Endometrium (tissue), 2 donors: ENCODE data around the gene SUN2.

Experiments
- FAIRE-seq: peaks from 2 replicates; lab custom pipeline; 2012; peaks lifted over from hg19 to GRCh38; lab: Jason Lieb, UNC
- donor health status: control.
- donor health status: control.

The SUN2 gene

DNA sequence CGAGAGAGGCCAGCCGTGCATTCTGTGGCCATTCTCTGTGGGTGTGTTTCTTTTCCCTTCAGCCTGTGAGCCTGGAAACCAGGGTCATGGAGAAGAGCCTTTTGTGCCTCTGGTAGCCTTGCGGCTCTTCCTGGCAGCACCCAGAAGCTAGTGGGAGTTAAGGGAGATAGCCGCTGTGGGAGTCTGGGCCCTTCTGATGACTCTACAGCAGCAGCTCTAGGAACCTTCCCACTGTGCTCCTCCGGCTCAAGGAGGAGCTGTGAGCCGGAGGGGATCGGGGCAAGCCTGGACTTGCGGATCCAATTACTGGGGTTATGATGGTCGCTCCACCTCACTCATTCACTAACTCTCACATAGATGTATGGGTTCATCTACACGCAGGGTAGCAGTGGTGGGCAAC, 39.5 kb downstream of the SUN2 start:
- no peak for FAIRE-seq

DNA sequence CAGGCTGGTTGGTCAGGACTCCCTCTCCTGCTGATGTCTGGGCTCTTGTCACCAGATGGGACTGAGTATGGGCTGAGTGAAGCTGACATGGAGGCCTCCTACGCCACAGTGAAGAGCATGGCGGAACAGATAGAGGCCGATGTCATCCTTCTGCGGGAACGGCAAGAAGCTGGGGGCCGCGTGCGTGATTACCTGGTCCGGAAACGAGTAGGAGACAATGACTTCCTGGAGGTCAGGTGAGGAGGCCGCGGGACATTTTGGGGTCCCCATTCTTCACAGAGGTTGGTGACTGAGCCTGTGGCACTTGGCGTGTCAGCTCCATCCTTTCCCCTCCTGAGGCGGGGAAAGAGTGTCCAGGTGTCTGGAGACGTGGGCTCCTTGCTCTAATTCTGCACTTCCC, 39.9 kb downstream of the SUN2 start:
- no peak for FAIRE-seq

DNA sequence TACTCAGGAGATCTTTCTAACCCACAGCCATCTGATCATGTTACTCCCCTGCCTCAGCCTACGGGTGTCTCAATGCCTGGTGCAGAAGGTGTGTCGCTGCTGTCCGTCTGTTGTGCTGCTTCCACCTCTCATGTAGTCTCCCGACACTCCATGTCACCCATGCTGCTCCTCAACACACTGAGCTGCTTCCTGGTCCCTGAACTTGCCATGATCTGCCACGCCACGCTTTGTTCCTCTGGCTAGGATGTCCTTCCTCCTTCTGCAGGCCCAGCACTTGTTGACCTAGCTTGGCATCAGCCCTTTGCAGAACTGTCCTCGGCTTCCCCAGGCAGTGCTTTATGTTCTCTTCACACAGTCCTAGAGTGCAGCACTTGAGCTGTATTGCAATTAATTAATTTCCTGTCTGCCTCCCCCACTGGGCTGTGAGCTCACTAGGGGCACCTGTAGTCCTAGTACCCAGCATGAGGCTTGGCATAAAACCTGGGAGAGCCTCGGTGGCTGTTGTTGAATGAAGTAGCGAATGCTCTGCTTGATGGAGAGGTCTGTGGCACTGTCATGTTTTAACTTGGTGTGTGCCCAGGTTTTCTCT, 40.5 kb downstream of the SUN2 start:
- no peak for FAIRE-seq

DNA sequence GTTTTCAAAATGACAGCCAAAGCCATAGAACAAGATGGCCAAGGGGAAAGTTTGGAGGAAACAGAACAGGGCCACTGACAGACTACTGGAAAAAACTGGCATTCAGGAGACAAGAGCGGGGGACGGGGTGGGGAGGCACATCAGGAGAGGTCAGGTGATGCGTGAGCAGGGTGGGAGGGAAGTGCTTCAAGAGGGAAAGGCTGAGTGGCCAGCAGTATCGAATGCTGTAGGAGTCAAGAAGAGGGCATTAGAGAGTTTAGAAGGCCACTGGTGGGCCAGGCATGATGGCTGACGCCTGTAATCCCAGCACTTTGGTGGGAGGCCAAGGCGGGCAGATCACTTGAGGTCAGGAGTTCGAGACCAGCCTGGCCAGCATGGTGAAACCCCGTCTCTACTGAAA, 41.9 kb downstream of the SUN2 start:
- no peak for FAIRE-seq

DNA sequence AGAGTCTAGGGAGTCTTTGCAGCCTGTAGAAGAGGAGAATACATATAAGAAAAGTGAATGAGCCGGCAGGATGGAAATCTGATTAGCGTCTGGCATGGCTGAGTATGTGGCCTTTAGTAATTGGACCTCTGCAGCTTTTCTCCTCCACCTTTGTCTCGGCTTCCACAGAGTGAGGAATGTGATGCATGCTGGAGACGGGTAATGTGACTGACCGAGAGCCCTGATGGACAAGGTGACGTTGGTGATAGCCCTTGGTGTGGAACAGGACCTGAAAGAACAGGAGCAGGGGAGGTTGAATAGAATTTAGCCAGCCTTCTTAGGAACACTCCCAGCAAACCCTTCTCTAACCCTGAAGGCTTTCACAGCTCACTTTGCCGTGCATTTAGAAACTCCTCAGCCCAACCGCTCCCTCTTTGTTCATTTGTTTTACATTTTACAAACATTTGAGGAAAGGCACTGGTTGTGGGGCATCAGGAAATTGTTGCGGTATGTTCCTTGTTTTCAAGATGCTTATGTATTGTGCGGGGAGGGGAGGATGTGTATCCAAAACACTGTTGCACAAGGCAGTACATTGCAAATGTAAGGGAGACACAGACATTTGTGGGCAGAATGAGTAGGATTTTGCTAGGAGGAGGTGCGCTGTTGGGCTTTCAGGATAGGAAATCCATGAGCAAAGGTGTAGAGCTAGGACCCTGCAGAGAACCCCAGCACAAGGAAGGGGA, 43.2 kb downstream of the SUN2 start:
- no peak for FAIRE-seq

DNA sequence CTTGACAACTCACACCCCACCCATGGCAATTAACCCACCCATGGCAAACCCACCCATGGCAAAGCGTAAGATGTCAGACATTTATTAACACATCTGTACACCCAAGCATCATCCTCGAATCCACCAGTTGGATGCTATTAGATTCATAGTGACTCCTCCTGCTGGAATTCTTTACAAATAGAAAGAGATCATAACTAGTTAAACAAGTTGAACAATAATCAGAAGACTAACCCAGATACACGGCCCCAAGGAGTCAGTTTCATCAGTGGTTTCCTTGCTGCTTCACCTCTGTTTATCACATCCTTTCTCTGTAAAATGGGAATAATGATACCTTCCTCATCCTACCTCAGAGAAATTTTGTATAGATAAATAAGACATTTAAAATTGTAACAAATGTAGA, 44.9 kb downstream of the SUN2 start:
- FAIRE-seq = no peak

DNA sequence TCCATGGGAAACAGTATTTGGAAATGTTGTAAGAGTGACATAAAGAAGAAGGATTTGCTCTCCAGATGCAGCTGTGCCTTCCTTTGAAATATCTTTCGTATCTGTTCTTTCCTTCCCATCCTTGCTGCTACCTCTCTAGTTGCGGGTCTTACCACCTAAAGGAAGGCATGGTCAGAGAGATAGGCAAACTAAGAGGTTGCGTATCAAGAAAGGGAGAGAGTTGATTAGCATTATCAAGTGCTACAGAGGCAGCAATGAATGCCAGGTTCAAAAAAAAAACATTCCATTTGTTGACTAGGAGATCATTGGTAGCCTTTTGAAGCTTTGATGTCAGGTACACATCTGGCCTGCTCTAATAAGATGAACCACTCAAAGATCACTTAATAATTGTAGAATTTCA, 45.4 kb downstream of the SUN2 start:
- FAIRE-seq = no peak

DNA sequence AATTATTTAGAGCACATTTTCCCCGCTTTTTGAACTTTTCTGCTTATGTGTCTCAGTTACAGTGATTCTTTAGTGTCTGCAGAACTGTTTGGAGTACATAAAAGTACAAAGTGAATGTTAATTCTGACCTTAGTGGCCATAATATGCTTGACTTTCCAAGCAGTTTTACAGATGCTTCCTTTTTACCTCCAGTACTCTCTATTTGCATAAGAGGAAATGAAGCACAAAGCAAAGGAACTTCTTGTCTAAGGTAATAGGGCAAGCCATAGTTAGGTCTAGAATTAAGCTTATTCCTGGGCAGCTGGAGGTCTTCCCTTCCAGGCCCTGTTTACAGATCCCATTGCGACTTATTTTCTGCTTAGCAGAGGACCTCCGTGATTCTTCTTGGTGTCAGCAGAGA, 46.5 kb downstream of the SUN2 start:
- FAIRE-seq = no peak

DNA sequence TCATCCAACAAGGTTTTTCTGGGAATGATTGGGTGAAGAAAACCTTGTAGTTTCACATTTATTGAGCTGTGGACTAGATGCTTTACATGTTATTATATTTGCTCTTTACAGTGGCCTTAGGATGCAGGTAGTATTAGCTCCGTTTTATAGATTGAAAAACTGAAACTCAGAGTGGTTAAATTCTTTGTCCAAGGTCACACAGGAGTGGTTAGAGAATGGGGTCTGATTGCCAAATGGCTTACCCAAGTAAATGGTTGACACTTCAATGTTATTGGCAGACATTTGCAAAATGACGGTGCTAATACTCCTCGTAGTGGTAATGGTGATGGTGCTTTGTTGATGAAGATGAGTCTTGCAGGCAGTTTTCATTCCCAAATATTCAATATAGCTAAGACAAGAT, 47.8 kb downstream of the SUN2 start:
- no peak for FAIRE-seq

DNA sequence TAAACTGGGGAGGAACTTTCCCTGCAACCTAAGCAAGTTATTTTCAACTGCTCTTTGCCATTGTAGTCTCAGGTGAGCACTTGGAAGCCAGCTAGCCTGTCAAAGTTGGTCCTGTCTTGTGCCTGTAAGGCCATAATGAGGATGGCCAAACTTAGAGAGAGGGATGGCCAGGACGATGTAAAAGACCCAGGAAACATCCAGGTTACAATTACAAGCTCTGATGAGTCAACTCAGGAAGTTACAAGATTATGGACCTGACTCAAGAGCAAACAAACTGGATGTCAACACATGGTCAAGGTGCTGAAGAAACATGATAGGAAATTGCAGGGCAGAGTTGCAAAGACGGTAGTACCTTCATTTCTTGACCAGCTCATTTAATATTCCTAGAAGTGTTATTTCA, 48.5 kb downstream of the SUN2 start:
- FAIRE-seq = no peak

DNA sequence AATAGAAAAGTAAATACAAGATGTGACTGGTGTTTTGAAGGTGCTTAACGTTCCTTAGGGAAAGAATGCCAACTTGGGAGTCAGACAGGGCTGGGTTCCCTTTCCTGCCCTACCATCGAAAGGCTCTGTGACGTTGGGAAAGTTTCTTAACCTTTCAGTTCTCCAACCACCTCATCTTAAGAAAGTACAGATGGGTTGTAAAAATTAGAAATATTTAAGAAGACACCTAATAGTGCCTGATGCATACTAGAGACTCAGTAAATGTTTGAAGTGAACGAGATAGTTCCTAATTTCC, 49.0 kb downstream of the SUN2 start:
- FAIRE-seq = no peak

DNA sequence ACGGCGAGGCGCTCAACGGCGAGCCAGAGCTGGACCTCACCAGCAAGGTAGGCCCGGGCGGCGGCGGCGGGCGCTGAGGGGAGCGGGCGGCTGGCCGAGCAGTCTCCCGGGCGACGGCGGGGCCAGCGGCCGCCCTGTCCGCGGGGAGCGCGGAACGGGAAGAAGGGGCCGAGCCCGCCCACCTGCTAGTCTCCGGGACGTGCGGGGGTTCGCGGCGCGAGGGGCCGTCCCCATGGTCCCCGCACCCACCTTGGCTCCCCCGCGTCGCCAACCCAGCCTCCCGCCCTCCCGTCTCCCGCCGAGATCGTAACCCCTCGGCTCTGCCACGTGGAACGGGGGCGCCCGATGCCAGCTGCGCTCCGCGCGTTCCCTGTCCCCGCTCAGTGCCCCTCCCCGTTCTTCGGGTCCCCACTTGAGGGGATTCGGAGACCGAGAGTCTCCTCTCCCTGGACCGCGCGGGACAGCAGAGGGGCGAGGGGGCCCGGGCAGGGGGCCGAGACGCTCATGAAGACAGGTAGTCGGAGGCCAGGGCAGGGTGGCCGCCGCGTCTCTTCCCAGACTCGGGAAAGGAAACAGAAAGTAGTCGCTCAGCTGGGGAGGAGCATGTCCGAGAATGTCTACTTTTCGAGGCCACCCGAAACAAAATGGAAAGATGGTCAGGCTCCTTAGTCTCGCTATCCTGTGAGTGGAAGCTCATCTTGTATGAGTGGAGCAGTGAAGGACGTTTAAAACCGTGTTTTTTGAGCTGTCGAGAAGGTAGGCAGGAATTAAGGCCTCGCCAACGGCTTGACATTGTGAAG, 49.5 kb downstream of the SUN2 start:
- FAIRE-seq = no peak

DNA sequence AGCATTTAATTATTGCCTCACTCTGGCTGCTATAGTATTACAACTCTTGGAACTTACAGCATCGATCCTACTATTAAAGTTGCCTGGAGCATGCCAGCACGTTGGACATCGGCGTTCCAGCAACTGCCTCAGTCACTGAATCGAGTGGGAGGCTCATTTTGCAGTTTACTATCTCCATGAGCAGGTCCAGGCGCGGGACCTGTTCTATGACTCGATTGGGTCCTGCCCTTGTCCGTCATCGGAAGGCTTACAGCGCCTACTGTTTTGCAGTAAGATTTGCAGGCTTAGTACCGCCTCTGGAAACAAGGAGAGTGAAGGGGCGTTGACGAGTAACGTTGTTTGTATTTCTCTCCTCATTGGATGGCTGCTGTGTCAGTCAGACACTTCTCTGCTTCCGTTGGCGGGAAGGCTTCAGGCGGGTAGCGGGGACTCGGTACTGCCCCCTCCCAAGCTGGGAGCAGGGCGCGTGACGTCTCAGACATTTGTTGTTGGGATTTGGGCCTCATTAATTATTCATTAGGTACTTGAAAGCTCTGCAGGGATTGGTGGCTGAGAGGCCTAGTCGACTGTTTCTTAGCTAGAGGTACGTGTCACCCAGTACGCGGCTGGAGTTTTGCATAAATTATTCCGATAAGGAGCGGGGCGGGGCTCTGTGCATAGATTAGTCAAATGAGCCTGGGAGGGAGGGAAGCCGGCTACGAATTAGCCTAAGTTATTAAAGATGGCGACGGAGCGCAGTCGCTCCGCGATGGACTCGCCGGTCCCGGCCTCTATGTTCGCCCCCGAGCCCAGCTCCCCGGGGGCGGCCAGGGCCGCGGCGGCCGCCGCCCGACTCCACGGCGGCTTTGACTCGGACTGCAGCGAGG, 50.3 kb downstream of the SUN2 start, which contains the start of gene GTPBP1:
GTPBP1 (plus strand) TSS at position 710 of the 866 bp plus-strand sequence; CDS start at position 722, 12 bp downstream.
- peak; percentile 100 for FAIRE-seq

DNA sequence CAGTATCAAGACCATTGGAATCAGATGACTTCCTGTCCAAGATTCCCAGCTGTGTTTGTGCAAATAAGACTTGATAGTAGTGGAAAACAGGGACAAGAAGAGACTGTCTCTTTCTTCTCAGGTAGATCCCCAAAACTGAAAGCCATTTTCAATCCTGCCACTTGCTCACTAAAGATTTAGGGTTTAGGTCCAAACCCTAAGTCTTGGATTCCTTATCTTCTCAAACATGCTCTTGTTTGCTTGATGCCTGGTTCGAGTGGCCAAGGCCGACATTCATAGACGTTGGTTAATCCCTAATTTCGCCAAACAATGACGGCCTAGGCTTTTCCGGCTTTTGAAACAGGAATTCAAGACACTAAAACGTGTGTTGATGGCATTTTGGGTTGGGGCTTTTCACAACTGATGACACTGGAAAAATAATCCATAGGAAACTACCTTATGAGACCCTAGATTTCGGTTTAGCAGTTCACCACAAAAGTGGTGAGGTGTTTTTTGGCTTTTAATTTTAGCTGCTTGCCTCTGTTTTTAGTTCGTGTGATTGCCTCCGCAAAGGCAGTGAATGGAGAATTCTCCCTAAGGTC, 51.1 kb downstream of the SUN2 start:
- no peak for FAIRE-seq

DNA sequence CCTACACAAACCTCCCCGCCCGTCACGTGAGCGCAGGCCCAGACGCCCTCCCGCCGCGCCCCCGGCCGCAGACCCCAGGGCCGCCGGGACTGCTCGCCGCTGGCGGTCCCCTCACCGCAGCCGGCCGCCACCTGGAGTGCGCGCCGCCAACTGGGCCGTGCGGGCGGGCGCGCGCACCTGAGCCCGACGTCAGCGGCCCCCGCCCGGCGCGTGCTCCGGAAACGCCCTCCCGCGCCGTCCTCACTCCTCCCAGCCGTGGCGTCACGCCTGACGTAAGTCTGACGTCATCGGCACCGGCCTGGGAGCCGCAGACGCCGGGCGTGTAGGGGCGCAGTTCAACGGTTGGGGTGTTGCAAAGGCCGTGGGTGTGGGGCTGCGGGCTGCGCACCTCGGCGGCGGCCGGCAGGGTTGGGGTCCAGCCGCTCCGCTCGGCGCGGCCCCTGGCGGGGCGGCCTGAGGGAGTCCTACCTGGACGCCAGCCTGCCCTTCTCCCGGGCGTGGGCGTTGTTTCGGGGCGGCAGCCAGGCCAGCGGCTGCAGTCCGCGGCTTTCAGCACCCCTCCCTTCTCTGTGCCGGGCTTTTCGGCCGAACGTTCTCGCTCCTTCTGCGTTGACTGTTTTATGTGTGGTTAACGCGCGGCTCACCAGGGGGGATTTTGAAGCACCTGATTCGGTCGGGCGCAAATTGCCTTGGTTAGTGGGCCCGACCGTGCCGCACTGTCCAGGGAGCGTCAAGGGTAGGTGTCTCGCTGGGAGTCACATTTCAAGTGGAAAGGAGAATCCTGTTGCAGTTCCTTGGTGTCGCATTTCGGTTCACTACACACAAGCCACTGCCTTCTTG, 54.8 kb downstream of the SUN2 start, which contains the start of gene JOSD1:
JOSD1 (minus strand) TSS at position 155 of the 840 bp plus-strand sequence. CDS start 956 bp downstream, outside the sequence.
- no peak for FAIRE-seq

DNA sequence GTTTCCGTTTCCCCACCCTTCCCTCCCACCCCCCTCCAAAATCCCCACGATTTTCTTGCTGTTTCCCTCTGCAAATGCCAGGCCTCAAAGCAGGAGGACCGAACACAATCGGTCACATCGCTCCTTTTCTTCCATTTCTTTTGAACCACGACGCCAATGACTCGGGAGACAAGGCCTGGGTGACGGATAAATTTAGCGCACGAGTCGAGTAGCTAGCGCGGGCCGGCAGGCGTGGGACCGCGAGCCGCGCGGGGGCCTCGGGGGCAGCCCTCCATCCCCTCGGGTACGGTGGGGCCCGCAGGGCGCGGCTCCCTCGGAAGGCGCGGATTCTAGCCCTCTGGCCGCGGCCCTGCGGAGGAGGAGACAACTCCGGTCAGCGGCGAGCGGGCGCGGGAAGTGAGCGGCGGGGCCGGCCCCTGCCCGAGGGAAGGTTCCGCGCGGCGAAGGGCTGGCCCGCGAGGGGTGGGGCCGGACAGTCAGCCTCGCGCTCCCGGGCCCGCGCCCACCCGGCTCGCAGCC, 55.5 kb downstream of the SUN2 start:
- FAIRE-seq = no peak

DNA sequence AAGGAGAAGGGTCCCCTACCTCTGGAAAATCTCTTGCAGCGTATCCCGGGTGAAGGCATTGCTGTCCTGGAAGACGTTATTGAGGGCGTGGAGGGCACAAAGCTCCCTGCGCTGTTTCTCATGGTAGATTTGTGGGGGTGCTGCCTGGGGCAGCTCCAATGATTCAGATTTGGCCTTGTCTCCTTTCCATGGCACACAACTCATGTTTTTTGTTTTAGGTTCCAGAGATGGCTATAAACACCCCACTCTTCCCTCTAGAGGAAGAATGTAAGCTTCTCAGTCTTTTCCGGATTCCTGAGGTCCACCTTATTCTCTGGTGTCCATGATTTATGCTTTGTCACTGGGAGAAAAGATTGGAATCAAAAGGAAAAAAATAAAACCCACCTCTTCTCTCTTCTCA, 56.0 kb downstream of the SUN2 start:
- FAIRE-seq = no peak

DNA sequence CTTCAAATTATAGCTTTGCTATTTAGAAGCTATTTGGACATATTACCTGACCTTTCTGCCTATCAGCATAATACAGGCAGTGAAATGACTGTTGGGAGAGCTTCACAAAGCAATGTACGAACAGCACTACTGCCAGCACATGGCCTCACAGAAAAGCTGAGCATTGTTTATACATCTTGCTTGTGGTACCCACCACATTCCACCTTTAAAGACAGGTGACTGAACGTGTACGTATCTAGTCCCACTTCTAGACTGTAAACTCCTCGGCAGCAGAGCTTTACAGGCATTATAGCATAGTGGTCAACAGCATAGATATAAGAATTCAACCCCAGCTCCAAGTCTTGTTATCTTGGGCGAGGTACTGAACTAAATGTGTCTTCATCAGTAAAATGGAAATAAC, 56.7 kb downstream of the SUN2 start:
- FAIRE-seq = no peak

DNA sequence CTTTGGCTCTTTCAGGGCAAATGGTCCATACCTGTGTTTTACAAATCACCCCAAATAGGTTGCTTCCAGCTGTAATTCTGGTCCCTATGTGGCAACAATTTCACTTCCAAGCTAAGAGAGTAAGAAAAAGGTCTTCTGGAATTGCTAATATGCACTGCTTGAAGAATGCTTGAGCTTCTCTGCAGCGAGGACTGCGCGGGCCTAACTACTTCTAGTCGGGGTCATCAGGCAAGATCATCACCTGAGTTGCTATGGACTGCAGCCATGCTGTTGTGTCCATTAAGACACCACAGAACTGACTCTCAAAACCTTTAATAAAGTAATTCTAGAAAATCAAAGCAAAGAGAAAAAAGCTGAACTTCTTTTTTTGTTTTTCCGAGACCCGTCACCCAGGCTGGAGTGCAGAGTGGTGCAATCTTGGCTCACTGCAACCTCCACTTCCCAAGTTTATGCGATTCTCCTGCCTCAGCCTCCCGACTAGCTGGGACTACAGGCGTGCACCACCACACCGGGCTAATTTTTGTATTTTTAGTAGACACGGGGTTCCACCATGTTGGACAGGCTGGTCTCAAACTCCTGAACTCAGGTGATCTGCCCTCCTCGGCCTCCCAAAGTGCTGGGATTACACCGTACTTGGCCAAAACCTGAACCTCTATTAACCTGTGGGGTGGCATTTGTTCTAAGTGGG, 57.2 kb downstream of the SUN2 start:
- FAIRE-seq = no peak

DNA sequence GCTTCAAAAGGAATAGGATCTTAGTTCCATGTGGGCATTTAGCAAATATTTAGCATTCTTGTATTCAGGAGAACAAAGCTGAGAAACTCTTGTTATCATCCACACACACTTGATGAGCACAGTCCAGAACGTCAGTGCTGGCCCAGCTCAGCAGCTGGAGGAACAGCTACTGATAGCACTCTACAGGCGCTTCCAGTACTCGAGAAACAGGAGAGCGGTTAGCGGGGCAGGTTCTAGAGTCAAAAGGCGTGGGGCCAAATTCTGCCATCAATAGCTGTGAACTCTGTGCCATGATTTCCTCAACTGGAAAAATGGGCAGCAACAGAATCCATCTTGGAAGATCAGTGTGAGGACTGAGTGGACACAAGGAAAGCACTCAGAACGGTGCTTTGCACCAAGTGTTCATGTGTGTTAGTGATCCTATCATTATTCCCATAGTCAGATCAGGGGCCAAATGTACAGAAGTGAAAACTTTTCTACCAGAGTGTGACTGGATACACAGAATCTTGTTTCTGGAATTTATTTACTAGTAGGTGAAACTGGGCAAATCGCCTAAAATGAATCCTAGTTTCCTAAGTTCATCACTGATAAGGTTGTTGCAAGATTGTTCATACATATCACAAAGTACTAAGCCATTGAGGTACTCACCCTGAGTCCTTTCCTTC, 58.2 kb downstream of the SUN2 start:
- no peak for FAIRE-seq
